GM19035 (cell line): ENCODE data around the gene CCDC50.

Experiments used
- ATAC-seq: cut with Tn5 transposase; IDR thresholded peaks from one replicate; pipeline ENCODE4 v1.9.1; 2021; ENCODE audit not compliant: unreplicated experiment

Gene CCDC50

GRCh38 chr3:191376516-191377141, 47.4 kb downstream of the CCDC50 start:
- ATAC-seq, result no peak

- no peak for ATAC-seq
These were observed 49.1 kb downstream of the CCDC50 start for GRCh38 chr3:191378142-191378812.

GRCh38 chr3:191379446-191379845, 50.3 kb downstream of the CCDC50 start:
- ATAC-seq, result no peak

- ATAC-seq, result no peak
These were observed 50.8 kb downstream of the CCDC50 start for GRCh38 chr3:191380001-191380400.

GRCh38 chr3:191381303-191381702, 52.1 kb downstream of the CCDC50 start:
- ATAC-seq, result no peak

- no peak for ATAC-seq
These were observed 53.5 kb downstream of the CCDC50 start for GRCh38 chr3:191382661-191383060.

GRCh38 chr3:191383124-191383523, 53.9 kb downstream of the CCDC50 start:
- ATAC-seq, result no peak

- no peak for ATAC-seq
These were observed 55.9 kb downstream of the CCDC50 start for GRCh38 chr3:191385101-191385500.

- no peak for ATAC-seq
These were observed 58.4 kb downstream of the CCDC50 start for GRCh38 chr3:191387441-191388077.

- ATAC-seq, result no peak
These were observed 59.6 kb downstream of the CCDC50 start for GRCh38 chr3:191388823-191389222.

- no peak for ATAC-seq
These were observed 61.4 kb downstream of the CCDC50 start for GRCh38 chr3:191390580-191390979.

GRCh38 chr3:191391861-191392808, 62.9 kb downstream of the CCDC50 start:
- ATAC-seq, result no peak

- no peak for ATAC-seq
These were observed 64.0 kb downstream of the CCDC50 start for GRCh38 chr3:191393146-191393545.

- ATAC-seq, result no peak
These were observed 68.6 kb downstream of the CCDC50 start for GRCh38 chr3:191397771-191398170.

GRCh38 chr3:191398607-191399006, 69.4 kb downstream of the CCDC50 start:
- ATAC-seq, result no peak

GRCh38 chr3:191399918-191400317, 70.7 kb downstream of the CCDC50 start:
- no peak for ATAC-seq

GRCh38 chr3:191401775-191402357, 72.7 kb downstream of the CCDC50 start:
- no peak for ATAC-seq

GRCh38 chr3:191409791-191410359, 80.7 kb downstream of the CCDC50 start:
- no peak for ATAC-seq

GRCh38 chr3:191412759-191413158, 83.6 kb downstream of the CCDC50 start:
- ATAC-seq, result no peak

- no peak for ATAC-seq
These were observed 85.1 kb downstream of the CCDC50 start for GRCh38 chr3:191414286-191414685.

GRCh38 chr3:191414732-191415131, 85.5 kb downstream of the CCDC50 start:
- no peak for ATAC-seq
